GM12878 (cell line): Measurements from ENCODE around the gene LRP1B. TPM values are rescaled to one million over a fixed set of nuclear protein-coding genes. Genes with fewer than 3 reads are reported as not detected.

Experiments
- ATAC-seq: fragments of 200-7000 bp; cut with Tn5 transposase; 3 replicates; pipeline ENCODE4 v1.9.1; 2020; ENCODE audit warnings: mild to moderate bottlenecking, moderate library complexity
- BruUV-seq: library from RNA; stranded (reverse); fragments of 400-500 nt; replicated peaks from 2 replicates; lab custom pipeline; 2021; lab: Mats Ljungman, UMichigan
- CTCF ChIA-PET: fragments of 300-600 bp; sonication (Branson Sonifier 250); formaldehyde crosslinking; extraction: SDS; loops from one replicate; lab custom pipeline; 2021; ENCODE audit warnings: inconsistent platforms; lab: Yijun Ruan, JAX
- POLR2A ChIA-PET: fragments of 350-600 bp; formaldehyde crosslinking; extraction: SDS; loops from one replicate; lab custom pipeline; 2021; ENCODE audit warnings: inconsistent platforms; lab: Charles Lee
- RAD21 ChIA-PET: fragments of 300-600 bp; sonication (Branson Sonifier 250); formaldehyde crosslinking; loops from one replicate; lab custom pipeline; 2023; ENCODE audit warnings: antibody characterized with exemption; ENCODE audit not compliant: unreplicated experiment; lab: Charles Lee
- SMC1A ChIA-PET: fragments of 300-600 bp; sonication (Branson Sonifier 250); formaldehyde crosslinking; loops from one replicate; lab custom pipeline; 2023; ENCODE audit not compliant: unreplicated experiment, uncharacterized antibody; lab: Charles Lee
- DNase-seq: peaks from one replicate; pipeline ENCODE4 v3.0.0-alpha.2; 2011; ENCODE audit warnings: low read depth, low spot score
- FAIRE-seq: peaks from 3 replicates; lab custom pipeline; 2011; peaks lifted over from hg19 to GRCh38; lab: Jason Lieb, UNC
- H2AFZ ChIP-seq: 2 replicates; pipeline ENCODE4 v1.6.0; 2011; ENCODE audit warnings: low read depth, low read length, control low read depth; ENCODE audit not compliant: control insufficient read depth
- H3K27ac ChIP-seq: 2 replicates; pipeline ENCODE4 v1.5.1; 2011; ENCODE audit warnings: control low read depth; ENCODE audit not compliant: control insufficient read depth, insufficient read depth
- H3K27me3 ChIP-seq, 2 experiments: replicated peaks in 1 of 2; 2 replicates each; pipeline versions ENCODE4 v1.6.0 to v1.6.1; 2011; ENCODE audit warnings: low read length in 1 of 2; ENCODE audit not compliant: control insufficient read depth in 2 of 2, insufficient read depth in 2 of 2
- H3K36me3 ChIP-seq, 2 experiments: 2 replicates each; pipeline ENCODE4 v1.5.1; 2011; ENCODE audit warnings: low read length in 1 of 2; ENCODE audit not compliant: control insufficient read depth in 2 of 2, insufficient read depth in 2 of 2
- H3K4me1 ChIP-seq: 2 replicates; pipeline ENCODE4 v1.6.1; 2011; ENCODE audit warnings: mild to moderate bottlenecking, low read length, moderate library complexity, mixed read lengths; ENCODE audit not compliant: control insufficient read depth, insufficient read depth
- H3K4me2 ChIP-seq: 2 replicates; pipeline ENCODE4 v1.6.0; 2011; ENCODE audit warnings: control low read depth; ENCODE audit not compliant: control insufficient read depth, insufficient read depth
- H3K4me3 ChIP-seq: fragments of 200-600 bp; sonication (generic); 2 replicates; pipeline ENCODE4 v1.5.1; 2016
- H3K79me2 ChIP-seq: 2 replicates; pipeline ENCODE4 v1.6.0; 2011; ENCODE audit warnings: low read length; ENCODE audit not compliant: control insufficient read depth, insufficient read depth
- H3K9ac ChIP-seq: 2 replicates; pipeline ENCODE4 v1.8.0; 2011; ENCODE audit warnings: low read length, control low read depth, mixed read lengths; ENCODE audit not compliant: control insufficient read depth, insufficient read depth
- H3K9me3 ChIP-seq: replicated peaks from 3 replicates; pipeline ENCODE4 v1.5.1; 2011; ENCODE audit warnings: mild to moderate bottlenecking, low read length; ENCODE audit not compliant: control insufficient read depth, insufficient read depth
- H4K20me1 ChIP-seq: 2 replicates; pipeline ENCODE4 v1.6.0; 2011; ENCODE audit not compliant: control insufficient read depth, insufficient read depth
- CHD2 ChIP-seq: IDR thresholded peaks from 2 replicates; pipeline ENCODE4 v1.6.1; 2011; ENCODE audit warnings: low read depth, low read length, improper control_type of control experiment, borderline replicate concordance
- ESRRA ChIP-seq: IDR thresholded peaks from 2 replicates; pipeline ENCODE4 v1.6.1; 2012; ENCODE audit warnings: mild to moderate bottlenecking, low read length, improper control_type of control experiment
- HCFC1 ChIP-seq: fragments of 150-350 bp; IDR thresholded peaks from 2 replicates; pipeline ENCODE4 v1.6.1; 2014; ENCODE audit warnings: low read length
- NFIC ChIP-seq: IDR thresholded peaks from 2 replicates; pipeline ENCODE4 v1.6.1; 2012; ENCODE audit warnings: low read depth, mild to moderate bottlenecking, inconsistent platforms, low read length, moderate library complexity
- POLR2A ChIP-seq: IDR thresholded peaks from 2 replicates; pipeline ENCODE4 v1.6.1; 2011; ENCODE audit warnings: low read depth, mild to moderate bottlenecking, low read length
- POLR2AphosphoS2 ChIP-seq: IDR thresholded peaks from 2 replicates; pipeline ENCODE4 v1.6.1; 2011; ENCODE audit warnings: low read depth, mild to moderate bottlenecking, low read length, improper control_type of control experiment, moderate library complexity
- SIN3A ChIP-seq: IDR thresholded peaks from 2 replicates; pipeline ENCODE4 v1.6.1; 2012; ENCODE audit warnings: low read depth, low read length, improper control_type of control experiment
- ZNF207 ChIP-seq: fragments of 450-650 bp; IDR thresholded peaks from 2 replicates; pipeline ENCODE4 v1.6.1; 2014; ENCODE audit warnings: antibody characterized with exemption, mild to moderate bottlenecking, borderline replicate concordance
- ZSCAN29 ChIP-seq: fragments of 450-650 bp; IDR thresholded peaks from 2 replicates; pipeline ENCODE4 v1.6.1; 2017; ENCODE audit warnings: mild to moderate bottlenecking, moderate library complexity
- WGBS: methylation state at CpG from one replicate; pipeline ENCODE4 v1.1.6; 2016; ENCODE audit warnings: low lambda C conversion rate; ENCODE audit not compliant: insufficient replicate concordance, insufficient coverage; ENCODE audit errors: missing lambda C conversion rate; 5-methylcytosine and 5-hydroxymethylcytosine counted together
- in situ Hi-C: fragments of 300-500 bp; cut with MboI; formaldehyde crosslinking; loops from 9 replicates; pipeline ENCODE4 v1.14.3; 2018; ENCODE audit warnings: mixed read lengths
- intact Hi-C: fragments of 100-400 bp; cut with micrococcal nuclease; formaldehyde crosslinking; loops from one replicate; pipeline ENCODE4 v1.14.2; 2022; ENCODE audit not compliant: unreplicated experiment
- polyA plus RNA-seq, 11 experiments: library from polyadenylated mRNA; depleted of rRNA in 4 of 11; unstranded in 6 of 11; stranded (reverse) in 5 of 11; fragments of >200 nt; fragmentation: Nextera tagmentation in 4 of 11; fragmentation: Illumina TruSeq in 1 of 11; extraction: Ambion mirVana in 4 of 11; extraction: Trizol in 1 of 11; gene quantifications; 1 replicate in 1 of 11; 2 replicates in 10 of 11; pipeline versions ENCODE4 v1.2.1 to v1.2.3, GENCODE V29; 2011 to 2016; ENCODE audit warnings: inconsistent platforms in 2 of 11, missing spikeins in 2 of 11, low read depth in 1 of 11
- total RNA-seq, 4 experiments: library from RNA; depleted of rRNA in 3 of 4; stranded (reverse); fragments of >200 nt in 3 of 4; fragmentation: Illumina TruSeq in 1 of 4; extraction: Trizol in 1 of 4; gene quantifications; 2 replicates each; pipeline versions ENCODE4 v1.2.1 to v1.2.3, GENCODE V29; 2013 to 2021
- TF ChIP-seq, protein P1 (sequence below), 3 experiments: IDR thresholded peaks in 2 of 3; conservative IDR thresholded peaks in 1 of 3; 2 replicates each; pipeline ENCODE4 v1.5.1; 2011; ENCODE audit warnings: low read depth in 3 of 3, low read length in 3 of 3, mild to moderate bottlenecking in 3 of 3, control low read depth in 2 of 3, moderate library complexity in 2 of 3, inconsistent platforms in 1 of 3, mixed read lengths in 1 of 3; ENCODE audit not compliant: control insufficient read depth in 2 of 3, insufficient read depth in 1 of 3; ENCODE audit errors: extremely low read depth in 1 of 3
- TF ChIP-seq, protein P2 (sequence below): fragments of 150-350 bp; IDR thresholded peaks from 2 replicates; pipeline ENCODE4 v1.6.1; 2016; ENCODE audit warnings: low read depth, low read length

LRP1B gene
- total and polyA plus RNA-seq, 10 of the 15 experiments (the other 5 are each of a cell fraction or from before 2014, with no cell fraction given), result under 0.01 to 0.06 (median 0.03) TPM; not detected in 5

DNA sequence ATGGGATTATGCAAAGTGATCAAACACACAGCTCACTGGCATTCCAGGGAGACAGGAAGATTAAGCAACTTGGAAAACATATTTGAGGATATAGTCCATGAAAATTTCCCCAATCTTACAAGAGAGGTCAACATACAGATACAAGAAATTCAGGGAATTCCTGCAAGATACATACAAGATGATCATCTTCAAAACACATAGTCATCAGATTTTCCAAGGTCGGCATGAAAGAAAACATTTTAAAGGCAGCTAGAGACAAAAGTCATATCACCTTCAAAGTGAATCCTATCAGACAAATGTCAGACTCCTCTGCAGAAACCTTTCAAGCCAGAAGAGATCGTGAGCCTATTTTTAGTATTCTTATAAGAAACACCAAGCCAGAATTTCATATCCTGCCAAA lies 1188.5 kb downstream of the LRP1B start:
- no peak overlapping the region for H3K4me3 ChIP-seq
- DNase-seq (no peak), FAIRE-seq (no peak), ATAC-seq (no peak)
- no peak overlapping the region for H2AFZ ChIP-seq
- no peaks in the 10 kb centered on the region for H3K4me1 ChIP-seq
- ChIA-PET CTCF (interaction anchor here (1.1 kb wide), 1 partner anchor 21 kb away, joined by 5 read pairs; no protein-coding TSS in a partner anchor), POLR2A (no interaction called here), RAD21 (no interaction called here), SMC1A (no interaction called here)
- H3K9ac ChIP-seq, result no peak overlapping the region
- TF ChIP-seq ZNF207 (no peak), CHD2 (no peak)
- no peak overlapping the region for H3K27ac ChIP-seq
- BruUV-seq, result no TSS peak
- WGBS, result 0% methylated on average over 2 of the region's 2 CpGs
- H3K27me3 ChIP-seq, result no peaks in the 10 kb centered on the region
- in situ Hi-C loops, result no loop called here
- no peak overlapping the region for H3K4me2 ChIP-seq
- H4K20me1 ChIP-seq, result no peaks in the 10 kb centered on the region
- no peaks in the 10 kb centered on the region for H3K9me3 ChIP-seq
- H3K36me3 ChIP-seq, result no peaks in the 10 kb centered on the region
- intact Hi-C loops, result no loop called here
- H3K79me2 ChIP-seq, result no peaks in the 10 kb centered on the region

DNA sequence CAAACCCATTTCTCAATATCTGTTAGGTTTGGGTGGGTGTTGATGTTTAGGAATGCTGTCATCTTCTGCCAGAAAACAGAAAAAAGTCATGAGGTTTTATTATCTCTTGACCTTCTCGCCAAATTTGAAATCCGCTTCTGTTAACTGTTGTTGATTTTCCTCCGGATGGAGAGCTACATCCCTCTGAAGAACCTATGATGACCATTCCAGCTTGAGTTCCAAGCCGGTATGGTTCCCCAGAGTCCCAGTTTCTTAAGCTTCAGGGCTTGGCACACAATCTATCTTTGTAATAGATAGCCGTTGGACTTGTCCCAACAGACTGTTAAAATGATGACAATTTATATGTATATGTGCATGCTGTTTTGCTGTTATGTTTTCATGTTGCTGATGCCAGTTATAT lies 1201.0 kb downstream of the LRP1B start:
- no peaks in the 10 kb centered on the region for H3K4me1 ChIP-seq
- FAIRE-seq (no peak), ATAC-seq (no peak), DNase-seq (no peak)
- no peak overlapping the region for H3K4me2 ChIP-seq
- no peaks in the 10 kb centered on the region for H3K36me3 ChIP-seq
- WGBS, result 29% methylated on average over 5 of the region's 5 CpGs
- POLR2A ChIA-PET, result no interaction called here
- no peaks in the 10 kb centered on the region for H3K27me3 ChIP-seq
- H4K20me1 ChIP-seq, result no peaks in the 10 kb centered on the region
- no TSS peak for BruUV-seq
- no peak overlapping the region for H2AFZ ChIP-seq
- in situ Hi-C loops, result no loop called here
- H3K4me3 ChIP-seq, result no peak overlapping the region
- no peaks in the 10 kb centered on the region for H3K9me3 ChIP-seq
- H3K79me2 ChIP-seq, result no peaks in the 10 kb centered on the region
- SMC1A ChIA-PET, result no interaction called here
- RAD21 ChIA-PET, result no interaction called here
- CTCF ChIA-PET, result no interaction called here
- H3K27ac ChIP-seq, result no peak overlapping the region
- H3K9ac ChIP-seq, result no peak overlapping the region
- intact Hi-C loops, result no loop called here
- no peak for TF ChIP-seq SIN3A
- TF ChIP-seq, protein P1, sequence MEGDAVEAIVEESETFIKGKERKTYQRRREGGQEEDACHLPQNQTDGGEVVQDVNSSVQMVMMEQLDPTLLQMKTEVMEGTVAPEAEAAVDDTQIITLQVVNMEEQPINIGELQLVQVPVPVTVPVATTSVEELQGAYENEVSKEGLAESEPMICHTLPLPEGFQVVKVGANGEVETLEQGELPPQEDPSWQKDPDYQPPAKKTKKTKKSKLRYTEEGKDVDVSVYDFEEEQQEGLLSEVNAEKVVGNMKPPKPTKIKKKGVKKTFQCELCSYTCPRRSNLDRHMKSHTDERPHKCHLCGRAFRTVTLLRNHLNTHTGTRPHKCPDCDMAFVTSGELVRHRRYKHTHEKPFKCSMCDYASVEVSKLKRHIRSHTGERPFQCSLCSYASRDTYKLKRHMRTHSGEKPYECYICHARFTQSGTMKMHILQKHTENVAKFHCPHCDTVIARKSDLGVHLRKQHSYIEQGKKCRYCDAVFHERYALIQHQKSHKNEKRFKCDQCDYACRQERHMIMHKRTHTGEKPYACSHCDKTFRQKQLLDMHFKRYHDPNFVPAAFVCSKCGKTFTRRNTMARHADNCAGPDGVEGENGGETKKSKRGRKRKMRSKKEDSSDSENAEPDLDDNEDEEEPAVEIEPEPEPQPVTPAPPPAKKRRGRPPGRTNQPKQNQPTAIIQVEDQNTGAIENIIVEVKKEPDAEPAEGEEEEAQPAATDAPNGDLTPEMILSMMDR (IDR thresholded peaks at IDR 0.05 in 2 of 3, conservative IDR thresholded peaks at IDR 0.05 in 1 of 3; ENCODE audit: control insufficient read depth in 2 of 3, extremely low read depth in 1 of 3, insufficient read depth in 1 of 3, low read depth in 3 of 3, low read length in 3 of 3), result no peak
- no peak for TF ChIP-seq HCFC1
- TF ChIP-seq NFIC, result no peak
- TF ChIP-seq, protein P2, sequence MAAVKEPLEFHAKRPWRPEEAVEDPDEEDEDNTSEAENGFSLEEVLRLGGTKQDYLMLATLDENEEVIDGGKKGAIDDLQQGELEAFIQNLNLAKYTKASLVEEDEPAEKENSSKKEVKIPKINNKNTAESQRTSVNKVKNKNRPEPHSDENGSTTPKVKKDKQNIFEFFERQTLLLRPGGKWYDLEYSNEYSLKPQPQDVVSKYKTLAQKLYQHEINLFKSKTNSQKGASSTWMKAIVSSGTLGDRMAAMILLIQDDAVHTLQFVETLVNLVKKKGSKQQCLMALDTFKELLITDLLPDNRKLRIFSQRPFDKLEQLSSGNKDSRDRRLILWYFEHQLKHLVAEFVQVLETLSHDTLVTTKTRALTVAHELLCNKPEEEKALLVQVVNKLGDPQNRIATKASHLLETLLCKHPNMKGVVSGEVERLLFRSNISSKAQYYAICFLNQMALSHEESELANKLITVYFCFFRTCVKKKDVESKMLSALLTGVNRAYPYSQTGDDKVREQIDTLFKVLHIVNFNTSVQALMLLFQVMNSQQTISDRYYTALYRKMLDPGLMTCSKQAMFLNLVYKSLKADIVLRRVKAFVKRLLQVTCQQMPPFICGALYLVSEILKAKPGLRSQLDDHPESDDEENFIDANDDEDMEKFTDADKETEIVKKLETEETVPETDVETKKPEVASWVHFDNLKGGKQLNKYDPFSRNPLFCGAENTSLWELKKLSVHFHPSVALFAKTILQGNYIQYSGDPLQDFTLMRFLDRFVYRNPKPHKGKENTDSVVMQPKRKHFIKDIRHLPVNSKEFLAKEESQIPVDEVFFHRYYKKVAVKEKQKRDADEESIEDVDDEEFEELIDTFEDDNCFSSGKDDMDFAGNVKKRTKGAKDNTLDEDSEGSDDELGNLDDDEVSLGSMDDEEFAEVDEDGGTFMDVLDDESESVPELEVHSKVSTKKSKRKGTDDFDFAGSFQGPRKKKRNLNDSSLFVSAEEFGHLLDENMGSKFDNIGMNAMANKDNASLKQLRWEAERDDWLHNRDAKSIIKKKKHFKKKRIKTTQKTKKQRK, result no peak
- TF ChIP-seq POLR2AphosphoS2, result no peak
- no peak for TF ChIP-seq ZSCAN29
- no peak for TF ChIP-seq ESRRA
- no peak for TF ChIP-seq POLR2A
